ENCODE results near the gene PDZD7. TPM values are rescaled to one million over a fixed set of nuclear protein-coding genes. Genes with fewer than 3 reads are reported as not detected.

Gene PDZD7
- total RNA-seq, 1 experiment from 2014 or later: 0.30 TPM

DNA sequence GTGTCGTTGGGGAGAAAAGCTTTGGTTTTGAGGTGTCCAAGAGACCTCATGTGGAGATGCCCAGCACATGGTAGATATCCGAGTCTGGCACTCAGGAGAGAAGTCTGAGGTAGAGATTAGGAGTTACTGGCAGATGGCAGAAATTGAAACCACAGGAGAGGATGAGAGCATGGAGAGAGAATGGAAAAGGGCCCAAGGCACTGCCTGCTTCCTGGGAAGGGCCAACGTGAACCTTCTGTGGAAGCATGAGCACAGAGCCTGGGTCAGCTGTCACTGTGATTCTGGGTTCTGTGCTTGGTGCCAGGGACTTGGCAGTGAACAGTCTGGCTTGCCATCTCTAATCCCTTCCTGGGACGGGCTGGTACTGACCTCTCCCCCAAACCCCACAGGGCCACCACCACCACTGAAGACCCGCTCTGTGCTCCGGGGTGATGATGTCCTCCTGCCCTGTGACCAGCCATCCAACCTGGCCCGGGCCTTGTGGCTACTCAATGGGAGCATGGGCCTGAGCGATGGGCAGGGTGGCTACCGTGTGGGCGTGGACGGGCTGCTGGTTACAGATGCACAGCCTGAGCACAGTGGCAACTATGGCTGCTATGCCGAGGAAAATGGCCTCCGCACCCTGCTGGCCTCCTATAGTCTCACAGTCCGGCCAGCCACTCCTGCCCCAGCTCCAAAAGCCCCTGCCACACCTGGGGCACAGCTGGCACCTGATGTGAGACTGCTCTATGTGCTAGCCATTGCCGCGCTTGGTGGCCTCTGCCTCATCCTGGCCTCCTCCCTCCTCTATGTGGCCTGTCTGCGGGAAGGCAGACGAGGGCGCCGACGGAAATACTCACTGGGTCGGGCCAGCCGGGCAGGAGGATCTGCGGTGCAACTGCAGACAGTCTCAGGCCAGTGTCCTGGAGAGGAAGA, 47.8 kb downstream of the PDZD7 start:
- intact Hi-C loops (cut with micrococcal nuclease; ENCODE audit: unreplicated experiment): no loop called here
- ChIA-PET POLR2A (ENCODE audit: low non-redundant PET) (no interaction called here), CTCF (no interaction called here)
- Histone ChIP-seq H3K36me3 (ENCODE audit: insufficient read depth, low read length, poor library complexity, severe bottlenecking) (peaks cover 11% of the 10 kb centered on the region), H3K4me1 (ENCODE audit: insufficient read depth, low read length, poor library complexity, severe bottlenecking) (peaks cover 11% of the 10 kb centered on the region), H3K9me3 (ENCODE audit: low read depth, low read length, poor library complexity, severe bottlenecking) (no peaks in the 10 kb centered on the region), H3K27ac (ENCODE audit: low read depth, low read length, poor library complexity, severe bottlenecking) (no peak overlapping the region), H3K4me3 (ENCODE audit: low read depth, low read length, poor library complexity, severe bottlenecking) (no peak overlapping the region), H3K27me3 (replicated peaks; ENCODE audit: insufficient read depth, low read depth, low read length, poor library complexity) (no peaks in the 10 kb centered on the region)
- TF ChIP-seq, protein P1, sequence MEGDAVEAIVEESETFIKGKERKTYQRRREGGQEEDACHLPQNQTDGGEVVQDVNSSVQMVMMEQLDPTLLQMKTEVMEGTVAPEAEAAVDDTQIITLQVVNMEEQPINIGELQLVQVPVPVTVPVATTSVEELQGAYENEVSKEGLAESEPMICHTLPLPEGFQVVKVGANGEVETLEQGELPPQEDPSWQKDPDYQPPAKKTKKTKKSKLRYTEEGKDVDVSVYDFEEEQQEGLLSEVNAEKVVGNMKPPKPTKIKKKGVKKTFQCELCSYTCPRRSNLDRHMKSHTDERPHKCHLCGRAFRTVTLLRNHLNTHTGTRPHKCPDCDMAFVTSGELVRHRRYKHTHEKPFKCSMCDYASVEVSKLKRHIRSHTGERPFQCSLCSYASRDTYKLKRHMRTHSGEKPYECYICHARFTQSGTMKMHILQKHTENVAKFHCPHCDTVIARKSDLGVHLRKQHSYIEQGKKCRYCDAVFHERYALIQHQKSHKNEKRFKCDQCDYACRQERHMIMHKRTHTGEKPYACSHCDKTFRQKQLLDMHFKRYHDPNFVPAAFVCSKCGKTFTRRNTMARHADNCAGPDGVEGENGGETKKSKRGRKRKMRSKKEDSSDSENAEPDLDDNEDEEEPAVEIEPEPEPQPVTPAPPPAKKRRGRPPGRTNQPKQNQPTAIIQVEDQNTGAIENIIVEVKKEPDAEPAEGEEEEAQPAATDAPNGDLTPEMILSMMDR (conservative IDR thresholded peaks at IDR 0.05; ENCODE audit: low read depth, low read length): no peak
- no peak for DNase-seq (ENCODE audit: low spot score)
- BruUV-seq (replicated peaks): no TSS peak

DNA sequence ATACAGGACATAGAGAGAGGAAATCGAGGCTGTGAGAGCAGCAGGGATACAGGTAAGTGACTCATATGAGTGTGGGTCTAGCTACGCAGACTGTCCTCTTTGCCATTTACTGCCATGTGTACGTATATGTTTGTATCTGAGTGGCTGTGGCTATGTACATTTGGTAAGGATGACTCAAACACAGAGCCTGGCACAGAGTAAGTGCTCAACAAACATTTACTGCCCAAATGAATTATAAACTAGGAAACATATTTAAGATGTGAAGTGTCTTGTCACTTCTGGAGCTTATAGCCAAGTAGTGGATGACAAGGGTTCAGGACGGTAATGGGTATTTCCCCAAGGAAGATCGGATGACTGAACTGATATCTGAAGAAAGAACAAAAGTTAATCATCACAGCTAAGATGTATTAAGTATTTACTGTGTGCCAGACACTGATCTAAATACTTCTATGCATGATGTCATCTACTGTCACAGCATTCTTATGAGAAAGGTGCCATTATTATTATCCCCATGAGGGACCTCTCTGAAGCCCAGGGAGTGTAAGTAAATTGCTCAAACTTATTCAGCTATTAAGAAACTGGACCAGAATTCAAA, 49.7 kb downstream of the PDZD7 start:
- intact Hi-C loops (cut with micrococcal nuclease; ENCODE audit: unreplicated experiment): no loop called here
- Histone ChIP-seq H3K9me3 (ENCODE audit: low read depth, low read length, poor library complexity, severe bottlenecking) (no peaks in the 10 kb centered on the region), H3K36me3 (ENCODE audit: insufficient read depth, low read length, poor library complexity, severe bottlenecking) (peaks cover 11% of the 10 kb centered on the region), H3K4me1 (ENCODE audit: insufficient read depth, low read length, poor library complexity, severe bottlenecking) (peaks cover 5% of the 10 kb centered on the region), H3K4me3 (ENCODE audit: low read depth, low read length, poor library complexity, severe bottlenecking) (no peak overlapping the region), H3K27ac (ENCODE audit: low read depth, low read length, poor library complexity, severe bottlenecking) (no peak overlapping the region), H3K27me3 (replicated peaks; ENCODE audit: insufficient read depth, low read depth, low read length, poor library complexity) (no peaks in the 10 kb centered on the region)
- TF ChIP-seq, protein P1 (conservative IDR thresholded peaks at IDR 0.05; ENCODE audit: low read depth, low read length): no peak
- no peak for TF ChIP-seq EZH2 (IDR thresholded peaks at IDR 0.05; ENCODE audit: borderline replicate concordance, low read depth, low read length, poor library complexity, severe bottlenecking)
- CTCF ChIA-PET: no interaction called here
- no TSS peak for BruUV-seq (replicated peaks)
- POLR2A ChIA-PET (ENCODE audit: low non-redundant PET): no interaction called here
- no peak for DNase-seq (ENCODE audit: low spot score)

DNA sequence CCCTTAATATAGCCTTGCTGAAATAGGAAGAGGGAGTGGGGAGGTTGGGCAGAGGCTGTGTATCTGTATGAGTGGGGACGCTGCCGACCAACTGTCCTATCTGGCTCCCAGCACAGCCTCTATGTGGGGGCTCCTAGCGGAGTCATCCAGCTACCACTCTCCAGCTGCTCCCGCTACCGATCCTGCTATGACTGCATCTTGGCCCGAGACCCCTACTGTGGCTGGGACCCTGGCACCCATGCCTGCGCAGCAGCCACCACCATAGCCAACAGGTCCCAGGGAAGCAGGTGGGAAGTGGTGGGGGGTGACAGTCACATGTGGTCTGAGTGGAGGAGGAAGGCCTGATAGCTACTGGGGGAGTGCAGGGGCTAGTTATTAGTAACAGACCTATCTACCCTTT, 50.2 kb downstream of the PDZD7 start:
- H3K4me1 ChIP-seq (ENCODE audit: insufficient read depth, low read length, poor library complexity, severe bottlenecking): no peaks in the 10 kb centered on the region
- H3K4me3 ChIP-seq (ENCODE audit: low read depth, low read length, poor library complexity, severe bottlenecking): no peak overlapping the region
- DNase-seq (ENCODE audit: low spot score): no peak
- TF ChIP-seq, protein P1 (conservative IDR thresholded peaks at IDR 0.05; ENCODE audit: low read depth, low read length): no peak
- no peak for TF ChIP-seq EZH2 (IDR thresholded peaks at IDR 0.05; ENCODE audit: borderline replicate concordance, low read depth, low read length, poor library complexity, severe bottlenecking)
- POLR2A ChIA-PET (ENCODE audit: low non-redundant PET): interaction anchor here (0.5 kb wide), 1 partner anchor 487 kb away, joined by 17 read pairs; no protein-coding TSS in a partner anchor
- H3K27me3 ChIP-seq (replicated peaks; ENCODE audit: insufficient read depth, low read depth, low read length, poor library complexity): no peaks in the 10 kb centered on the region
- no peak overlapping the region for H3K27ac ChIP-seq (ENCODE audit: low read depth, low read length, poor library complexity, severe bottlenecking)
- H3K36me3 ChIP-seq (ENCODE audit: insufficient read depth, low read length, poor library complexity, severe bottlenecking): peaks cover 10% of the 10 kb centered on the region
- BruUV-seq (replicated peaks): no TSS peak
- intact Hi-C loops (cut with micrococcal nuclease; ENCODE audit: unreplicated experiment): no loop called here
- H3K9me3 ChIP-seq (ENCODE audit: low read depth, low read length, poor library complexity, severe bottlenecking): no peaks in the 10 kb centered on the region
- CTCF ChIA-PET: no interaction called here

All from A673 (cell line).